ENCODE results near the gene LAMC3. TPM values are rescaled to one million over a fixed set of nuclear protein-coding genes. Genes with fewer than 3 reads are reported as not detected.

The LAMC3 gene
- total and polyA plus RNA-seq, 7 experiments from 2014 or later, result 0.07 to 9.2 (median 3.5) TPM

GRCh38 chr9:131060900-131061630 lies 52.1 kb downstream of the LAMC3 start:
- Histone ChIP-seq H3K4me3 (ENCODE audit: low read length) (no peak overlapping the region), H3K27me3 (ENCODE audit: control insufficient read depth in 2 of 2, insufficient read depth in 2 of 2, low read length in 2 of 2) (no peaks in the 10 kb centered on the region), H3K9me3 (ENCODE audit: control insufficient read depth in 2 of 3, low read length in 3 of 3) (no peaks in the 10 kb centered on the region), H3K4me1 (ENCODE audit: control insufficient read depth in 2 of 2, insufficient read depth in 2 of 2, low read length in 2 of 2) (no peaks in the 10 kb centered on the region), H3K27ac (ENCODE audit: low read depth, low read length) (no peak overlapping the region), H3K36me3 (ENCODE audit: control insufficient read depth in 2 of 3, insufficient read depth in 3 of 3, low read length in 3 of 3) (no peaks in the 10 kb centered on the region)
- no peak for ATAC-seq
- Mint-ChIP-seq H3K27me3 (no peaks in the 10 kb centered on the region), H3K36me3 (peaks cover 0 to 3% (median 0%) of the 10 kb centered on the region in 5 donors), H3K4me1 (no peaks in the 10 kb centered on the region), H3K4me3 (no peak overlapping the region), H3K27ac (no peak overlapping the region), H3K9me3 (no peaks in the 10 kb centered on the region)
- ChIA-PET CTCF (no interaction called here), POLR2A (no interaction called here)
- DNase-seq, result no peak
- intact Hi-C loops (cut with micrococcal nuclease), result no loop called here

- intact Hi-C loops (cut with micrococcal nuclease), result no loop called here
- H3K27ac ChIP-seq (ENCODE audit: low read depth, low read length), result no peak overlapping the region
- no peak for ATAC-seq
- no peaks in the 10 kb centered on the region for H3K27me3 ChIP-seq (ENCODE audit: control insufficient read depth in 2 of 2, insufficient read depth in 2 of 2, low read length in 2 of 2)
- POLR2A ChIA-PET, result no interaction called here
- Mint-ChIP-seq H3K27ac (no peak overlapping the region), H3K36me3 (peaks cover 0 to 3% (median 0%) of the 10 kb centered on the region in 5 donors), H3K9me3 (no peaks in the 10 kb centered on the region), H3K4me3 (no peak overlapping the region), H3K4me1 (no peaks in the 10 kb centered on the region), H3K27me3 (no peaks in the 10 kb centered on the region)
- H3K4me1 ChIP-seq (ENCODE audit: control insufficient read depth in 2 of 2, insufficient read depth in 2 of 2, low read length in 2 of 2), result no peaks in the 10 kb centered on the region
- CTCF ChIA-PET, result no interaction called here
- H3K4me3 ChIP-seq (ENCODE audit: low read length), result no peak overlapping the region
- no peak for DNase-seq
- no peaks in the 10 kb centered on the region for H3K9me3 ChIP-seq (ENCODE audit: control insufficient read depth in 2 of 3, low read length in 3 of 3)
- H3K36me3 ChIP-seq (ENCODE audit: control insufficient read depth in 2 of 3, insufficient read depth in 3 of 3, low read length in 3 of 3), result no peaks in the 10 kb centered on the region
These were observed 54.0 kb downstream of the LAMC3 start for GRCh38 chr9:131062969-131063368.

GRCh38 chr9:131065599-131065998 lies 56.6 kb downstream of the LAMC3 start:
- Mint-ChIP-seq H3K4me3 (no peak overlapping the region), H3K4me1 (peaks cover 0 to 1% (median 0%) of the 10 kb centered on the region in 7 donors), H3K27ac (no peak overlapping the region), H3K9me3 (no peaks in the 10 kb centered on the region), H3K27me3 (no peaks in the 10 kb centered on the region), H3K36me3 (peaks cover 0 to 3% (median 0%) of the 10 kb centered on the region in 5 donors)
- Histone ChIP-seq H3K9me3 (ENCODE audit: control insufficient read depth in 2 of 3, low read length in 3 of 3) (no peaks in the 10 kb centered on the region), H3K4me3 (ENCODE audit: low read length) (no peak overlapping the region), H3K27me3 (ENCODE audit: control insufficient read depth in 2 of 2, insufficient read depth in 2 of 2, low read length in 2 of 2) (no peaks in the 10 kb centered on the region), H3K36me3 (ENCODE audit: control insufficient read depth in 2 of 3, insufficient read depth in 3 of 3, low read length in 3 of 3) (no peaks in the 10 kb centered on the region), H3K27ac (ENCODE audit: low read depth, low read length) (no peak overlapping the region), H3K4me1 (ENCODE audit: control insufficient read depth in 2 of 2, insufficient read depth in 2 of 2, low read length in 2 of 2) (no peaks in the 10 kb centered on the region)
- POLR2A ChIA-PET, result interaction anchor here (0.8 kb wide), 1 partner anchor 22 kb away, joined by 3 read pairs; no protein-coding TSS in a partner anchor
- intact Hi-C loops (cut with micrococcal nuclease), result no loop called here
- ATAC-seq (no peak), DNase-seq (no peak)
- CTCF ChIA-PET, result no interaction called here

- no peak overlapping the region for H3K27ac Mint-ChIP-seq
- ATAC-seq, result no peak
- Histone ChIP-seq H3K36me3 (ENCODE audit: control insufficient read depth in 2 of 3, insufficient read depth in 3 of 3, low read length in 3 of 3) (no peaks in the 10 kb centered on the region), H3K4me1 (ENCODE audit: control insufficient read depth in 2 of 2, insufficient read depth in 2 of 2, low read length in 2 of 2) (no peaks in the 10 kb centered on the region), H3K27me3 (ENCODE audit: control insufficient read depth in 2 of 2, insufficient read depth in 2 of 2, low read length in 2 of 2) (no peaks in the 10 kb centered on the region), H3K9me3 (ENCODE audit: control insufficient read depth in 2 of 3, low read length in 3 of 3) (no peaks in the 10 kb centered on the region), H3K27ac (ENCODE audit: low read depth, low read length) (no peak overlapping the region), H3K4me3 (ENCODE audit: low read length) (no peak overlapping the region)
- intact Hi-C loops (cut with micrococcal nuclease), result no loop called here
- peaks cover 0 to 3% (median 0%) of the 10 kb centered on the region in 5 donors for H3K36me3 Mint-ChIP-seq
- H3K4me3 Mint-ChIP-seq, result no peak overlapping the region
- DNase-seq, result no peak
- H3K27me3 Mint-ChIP-seq, result no peaks in the 10 kb centered on the region
- peaks cover 0 to 1% (median 0%) of the 10 kb centered on the region in 7 donors for H3K4me1 Mint-ChIP-seq
- CTCF ChIA-PET, result no interaction called here
- POLR2A ChIA-PET, result no interaction called here
- H3K9me3 Mint-ChIP-seq, result no peaks in the 10 kb centered on the region
These were observed 58.7 kb downstream of the LAMC3 start for GRCh38 chr9:131067625-131068024.

- CTCF ChIA-PET, result no interaction called here
- H3K36me3 Mint-ChIP-seq, result peaks cover 0 to 3% (median 0%) of the 10 kb centered on the region in 5 donors
- POLR2A ChIA-PET, result no interaction called here
- H3K9me3 Mint-ChIP-seq, result no peaks in the 10 kb centered on the region
- Histone ChIP-seq H3K27ac (ENCODE audit: low read depth, low read length) (no peak overlapping the region), H3K36me3 (ENCODE audit: control insufficient read depth in 2 of 3, insufficient read depth in 3 of 3, low read length in 3 of 3) (no peaks in the 10 kb centered on the region), H3K27me3 (ENCODE audit: control insufficient read depth in 2 of 2, insufficient read depth in 2 of 2, low read length in 2 of 2) (no peaks in the 10 kb centered on the region), H3K4me3 (ENCODE audit: low read length) (no peak overlapping the region), H3K9me3 (ENCODE audit: control insufficient read depth in 2 of 3, low read length in 3 of 3) (no peaks in the 10 kb centered on the region), H3K4me1 (ENCODE audit: control insufficient read depth in 2 of 2, insufficient read depth in 2 of 2, low read length in 2 of 2) (no peaks in the 10 kb centered on the region)
- ATAC-seq (no peak), DNase-seq (no peak)
- H3K27ac Mint-ChIP-seq, result no peak overlapping the region
- H3K4me3 Mint-ChIP-seq, result no peak overlapping the region
- H3K27me3 Mint-ChIP-seq, result no peaks in the 10 kb centered on the region
- intact Hi-C loops (cut with micrococcal nuclease), result no loop called here
- peaks cover 0 to 1% (median 0%) of the 10 kb centered on the region in 7 donors for H3K4me1 Mint-ChIP-seq
These were observed 59.3 kb downstream of the LAMC3 start for GRCh38 chr9:131068076-131068816.

GRCh38 chr9:131069699-131070098 lies 60.7 kb downstream of the LAMC3 start:
- Mint-ChIP-seq H3K4me1 (peaks cover 0 to 1% (median 0%) of the 10 kb centered on the region in 7 donors), H3K4me3 (no peak overlapping the region), H3K27me3 (no peaks in the 10 kb centered on the region), H3K36me3 (peaks cover 0 to 3% (median 0%) of the 10 kb centered on the region in 5 donors), H3K27ac (no peak overlapping the region), H3K9me3 (no peaks in the 10 kb centered on the region)
- ATAC-seq, result no peak
- Histone ChIP-seq H3K27me3 (ENCODE audit: control insufficient read depth in 2 of 2, insufficient read depth in 2 of 2, low read length in 2 of 2) (no peaks in the 10 kb centered on the region), H3K36me3 (ENCODE audit: control insufficient read depth in 2 of 3, insufficient read depth in 3 of 3, low read length in 3 of 3) (no peaks in the 10 kb centered on the region), H3K4me1 (ENCODE audit: control insufficient read depth in 2 of 2, insufficient read depth in 2 of 2, low read length in 2 of 2) (no peaks in the 10 kb centered on the region), H3K4me3 (ENCODE audit: low read length) (no peak overlapping the region), H3K27ac (ENCODE audit: low read depth, low read length) (no peak overlapping the region), H3K9me3 (ENCODE audit: control insufficient read depth in 2 of 3, low read length in 3 of 3) (no peaks in the 10 kb centered on the region)
- no peak for DNase-seq
- POLR2A ChIA-PET, result interaction anchor here (0.6 kb wide), 1 partner anchor 35 kb away, joined by 8 read pairs; no protein-coding TSS in a partner anchor
- intact Hi-C loops (cut with micrococcal nuclease), result no loop called here
- CTCF ChIA-PET, result no interaction called here
